DND-41 (cell line): ENCODE data around the gene IFI30.

Source experiments
- CTCF ChIP-seq: IDR thresholded peaks from 2 replicates; pipeline ENCODE4 v1.5.1; 2012; ENCODE audit warnings: borderline replicate concordance, low read length, moderate library complexity, mild to moderate bottlenecking; ENCODE audit not compliant: poor library complexity, severe bottlenecking; ENCODE audit errors: extremely low read depth
- EZH2 ChIP-seq: IDR thresholded peaks from 3 replicates; pipeline ENCODE4 v1.6.1; 2012; ENCODE audit warnings: borderline replicate concordance, low read depth, mild to moderate bottlenecking, moderate library complexity, low read length, inconsistent platforms; ENCODE audit not compliant: severe bottlenecking

- no peak for TF ChIP-seq CTCF
- TF ChIP-seq EZH2 = no peak
Observed at GRCh38 chr19:18156268-18156667, 17.3 kb upstream of the IFI30 start.
